B cell (primary cell): ENCODE measurements around the gene MYL7.

ENCODE experiments used
- EZH2 ChIP-seq: IDR thresholded peaks from 2 replicates; pipeline ENCODE4 v1.6.1; 2012; ENCODE audit warnings: borderline replicate concordance, low read depth, mild to moderate bottlenecking, moderate library complexity, low read length; ENCODE audit not compliant: insufficient read depth, poor library complexity, severe bottlenecking
- TF ChIP-seq, protein P1 (sequence below): fragments of 200-600 bp; IDR thresholded peaks from one replicate; pipeline ENCODE4 v1.8.0; 2022; ENCODE audit warnings: antibody characterized with exemption, mild to moderate bottlenecking

GRCh38 chr7:44132039-44132438 lies 9.1 kb downstream of the MYL7 start:
- TF ChIP-seq, protein P1, sequence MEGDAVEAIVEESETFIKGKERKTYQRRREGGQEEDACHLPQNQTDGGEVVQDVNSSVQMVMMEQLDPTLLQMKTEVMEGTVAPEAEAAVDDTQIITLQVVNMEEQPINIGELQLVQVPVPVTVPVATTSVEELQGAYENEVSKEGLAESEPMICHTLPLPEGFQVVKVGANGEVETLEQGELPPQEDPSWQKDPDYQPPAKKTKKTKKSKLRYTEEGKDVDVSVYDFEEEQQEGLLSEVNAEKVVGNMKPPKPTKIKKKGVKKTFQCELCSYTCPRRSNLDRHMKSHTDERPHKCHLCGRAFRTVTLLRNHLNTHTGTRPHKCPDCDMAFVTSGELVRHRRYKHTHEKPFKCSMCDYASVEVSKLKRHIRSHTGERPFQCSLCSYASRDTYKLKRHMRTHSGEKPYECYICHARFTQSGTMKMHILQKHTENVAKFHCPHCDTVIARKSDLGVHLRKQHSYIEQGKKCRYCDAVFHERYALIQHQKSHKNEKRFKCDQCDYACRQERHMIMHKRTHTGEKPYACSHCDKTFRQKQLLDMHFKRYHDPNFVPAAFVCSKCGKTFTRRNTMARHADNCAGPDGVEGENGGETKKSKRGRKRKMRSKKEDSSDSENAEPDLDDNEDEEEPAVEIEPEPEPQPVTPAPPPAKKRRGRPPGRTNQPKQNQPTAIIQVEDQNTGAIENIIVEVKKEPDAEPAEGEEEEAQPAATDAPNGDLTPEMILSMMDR = no peak
- no peak for TF ChIP-seq EZH2
